ENCODE measurements around the gene HSPA12A. TPM values are rescaled to one million over a fixed set of nuclear protein-coding genes. Genes with fewer than 3 reads are reported as not detected.

HSPA12A gene
- 2.7 TPM for polyA plus RNA-seq (2013, experiment 1 of 2)
- 3.2 TPM for polyA plus RNA-seq (2013, experiment 2 of 2)

GRCh38 chr10:116742367-116743265 lies at the start of gene HSPA12A:
HSPA12A (minus strand) TSS chr10:116742566; CDS start chr10:116742469, 97 bp downstream.
- 0% methylated on average over 57 to 68 of the region's 114 CpGs for WGBS, 2 experiments (ENCODE audit: insufficient coverage in 2 of 2)
- no peak within 1 kb of the TSS for H3K27ac ChIP-seq (ENCODE audit: low read depth, low read length, severe bottlenecking)

GRCh38 chr10:116791241-116791640 lies 48.9 kb upstream of the HSPA12A start:
- Histone ChIP-seq H3K36me3 (ENCODE audit: control insufficient read depth, insufficient read depth, low read length) (no peaks in the 10 kb centered on the region), H3K27ac (ENCODE audit: low read depth, low read length, severe bottlenecking) (no peak overlapping the region), H3K9me3 (ENCODE audit: control insufficient read depth, low read length) (no peaks in the 10 kb centered on the region), H3K4me1 (ENCODE audit: control insufficient read depth, insufficient read depth, low read length, poor library complexity, severe bottlenecking) (no peaks in the 10 kb centered on the region), H3K4me3 (ENCODE audit: extremely low read depth, insufficient read depth, low read length, poor library complexity, severe bottlenecking) (no peak overlapping the region)
- WGBS, 2 experiments (ENCODE audit: insufficient coverage in 2 of 2), result no CpG with 5 or more reads among the region's 2 CpGs

More at GRCh38 chr10:116742367-116743265, at the start of gene HSPA12A:
- peak within 1 kb of the TSS; percentile 56 for H3K4me3 ChIP-seq (ENCODE audit: extremely low read depth, insufficient read depth, low read length, poor library complexity, severe bottlenecking)
- H3K9me3 ChIP-seq (ENCODE audit: control insufficient read depth, low read length), result no peaks in the 10 kb centered on the region
- no peaks in the 10 kb centered on the region for H3K4me1 ChIP-seq (ENCODE audit: control insufficient read depth, insufficient read depth, low read length, poor library complexity, severe bottlenecking)
- no peaks in the 10 kb centered on the region for H3K36me3 ChIP-seq (ENCODE audit: control insufficient read depth, insufficient read depth, low read length)

- Histone ChIP-seq H3K4me3 (ENCODE audit: extremely low read depth, insufficient read depth, low read length, poor library complexity, severe bottlenecking) (no peak overlapping the region), H3K4me1 (ENCODE audit: control insufficient read depth, insufficient read depth, low read length, poor library complexity, severe bottlenecking) (no peaks in the 10 kb centered on the region), H3K36me3 (ENCODE audit: control insufficient read depth, insufficient read depth, low read length) (no peaks in the 10 kb centered on the region), H3K27ac (ENCODE audit: low read depth, low read length, severe bottlenecking) (no peak overlapping the region), H3K9me3 (ENCODE audit: control insufficient read depth, low read length) (no peaks in the 10 kb centered on the region)
- WGBS, 2 experiments (ENCODE audit: insufficient coverage in 2 of 2), result 6 to 7% methylated on average over 27 to 28 of the region's 29 CpGs
Observed at GRCh38 chr10:116787893-116788665, 45.7 kb upstream of the HSPA12A start.

GRCh38 chr10:116787053-116787659 lies 44.8 kb upstream of the HSPA12A start:
- Histone ChIP-seq H3K27ac (ENCODE audit: low read depth, low read length, severe bottlenecking) (no peak overlapping the region), H3K4me3 (ENCODE audit: extremely low read depth, insufficient read depth, low read length, poor library complexity, severe bottlenecking) (no peak overlapping the region), H3K9me3 (ENCODE audit: control insufficient read depth, low read length) (no peaks in the 10 kb centered on the region), H3K36me3 (ENCODE audit: control insufficient read depth, insufficient read depth, low read length) (no peaks in the 10 kb centered on the region), H3K4me1 (ENCODE audit: control insufficient read depth, insufficient read depth, low read length, poor library complexity, severe bottlenecking) (no peaks in the 10 kb centered on the region)
- WGBS, 2 experiments (ENCODE audit: insufficient coverage in 2 of 2), result 63 to 89% methylated on average over 1 to 2 of the region's 8 CpGs

GRCh38 chr10:116785867-116786266 lies 43.5 kb upstream of the HSPA12A start:
- Histone ChIP-seq H3K36me3 (ENCODE audit: control insufficient read depth, insufficient read depth, low read length) (no peaks in the 10 kb centered on the region), H3K4me1 (ENCODE audit: control insufficient read depth, insufficient read depth, low read length, poor library complexity, severe bottlenecking) (no peaks in the 10 kb centered on the region), H3K27ac (ENCODE audit: low read depth, low read length, severe bottlenecking) (no peak overlapping the region), H3K9me3 (ENCODE audit: control insufficient read depth, low read length) (no peaks in the 10 kb centered on the region), H3K4me3 (ENCODE audit: extremely low read depth, insufficient read depth, low read length, poor library complexity, severe bottlenecking) (no peak overlapping the region)
- 87 to 93% methylated on average over 8 of the region's 8 CpGs for whole genome bisulfite sequencing, 2 experiments (ENCODE audit: insufficient coverage in 2 of 2)

GRCh38 chr10:116785282-116785681 lies 42.9 kb upstream of the HSPA12A start:
- 82 to 94% methylated on average over 8 to 11 of the region's 11 CpGs for WGBS, 2 experiments (ENCODE audit: insufficient coverage in 2 of 2)
- H3K36me3 ChIP-seq (ENCODE audit: control insufficient read depth, insufficient read depth, low read length), result no peaks in the 10 kb centered on the region

GRCh38 chr10:116784651-116785050 lies 42.3 kb upstream of the HSPA12A start:
- no peaks in the 10 kb centered on the region for H3K9me3 ChIP-seq (ENCODE audit: control insufficient read depth, low read length)
- H3K27ac ChIP-seq (ENCODE audit: low read depth, low read length, severe bottlenecking), result no peak overlapping the region
- no peak overlapping the region for H3K4me3 ChIP-seq (ENCODE audit: extremely low read depth, insufficient read depth, low read length, poor library complexity, severe bottlenecking)
- 86 to 90% methylated on average over 7 of the region's 7 CpGs for WGBS, 2 experiments (ENCODE audit: insufficient coverage in 2 of 2)
- H3K4me1 ChIP-seq (ENCODE audit: control insufficient read depth, insufficient read depth, low read length, poor library complexity, severe bottlenecking), result no peaks in the 10 kb centered on the region
- H3K36me3 ChIP-seq (ENCODE audit: control insufficient read depth, insufficient read depth, low read length), result no peaks in the 10 kb centered on the region

More at GRCh38 chr10:116785282-116785681, 42.9 kb upstream of the HSPA12A start:
- H3K4me3 ChIP-seq (ENCODE audit: extremely low read depth, insufficient read depth, low read length, poor library complexity, severe bottlenecking), result no peak overlapping the region
- no peaks in the 10 kb centered on the region for H3K9me3 ChIP-seq (ENCODE audit: control insufficient read depth, low read length)
- H3K4me1 ChIP-seq (ENCODE audit: control insufficient read depth, insufficient read depth, low read length, poor library complexity, severe bottlenecking), result no peaks in the 10 kb centered on the region
- H3K27ac ChIP-seq (ENCODE audit: low read depth, low read length, severe bottlenecking), result no peak overlapping the region

- no peak overlapping the region for H3K4me3 ChIP-seq (ENCODE audit: extremely low read depth, insufficient read depth, low read length, poor library complexity, severe bottlenecking)
- no peaks in the 10 kb centered on the region for H3K36me3 ChIP-seq (ENCODE audit: control insufficient read depth, insufficient read depth, low read length)
- H3K27ac ChIP-seq (ENCODE audit: low read depth, low read length, severe bottlenecking), result no peak overlapping the region
- H3K4me1 ChIP-seq (ENCODE audit: control insufficient read depth, insufficient read depth, low read length, poor library complexity, severe bottlenecking), result no peaks in the 10 kb centered on the region
- no peaks in the 10 kb centered on the region for H3K9me3 ChIP-seq (ENCODE audit: control insufficient read depth, low read length)
- WGBS, 2 experiments (ENCODE audit: insufficient coverage in 2 of 2), result 97 to 98% methylated on average over 3 of the region's 3 CpGs
Observed at GRCh38 chr10:116784035-116784434, 41.7 kb upstream of the HSPA12A start.

- 77 to 86% methylated on average over 11 of the region's 13 CpGs for WGBS, 2 experiments (ENCODE audit: insufficient coverage in 2 of 2)
- Histone ChIP-seq H3K9me3 (ENCODE audit: control insufficient read depth, low read length) (no peaks in the 10 kb centered on the region), H3K4me1 (ENCODE audit: control insufficient read depth, insufficient read depth, low read length, poor library complexity, severe bottlenecking) (no peaks in the 10 kb centered on the region), H3K4me3 (ENCODE audit: extremely low read depth, insufficient read depth, low read length, poor library complexity, severe bottlenecking) (no peak overlapping the region), H3K27ac (ENCODE audit: low read depth, low read length, severe bottlenecking) (no peak overlapping the region), H3K36me3 (ENCODE audit: control insufficient read depth, insufficient read depth, low read length) (no peaks in the 10 kb centered on the region)
Observed at GRCh38 chr10:116783011-116783655, 40.8 kb upstream of the HSPA12A start.

GRCh38 chr10:116781370-116781884 lies 39.1 kb upstream of the HSPA12A start:
- H3K36me3 ChIP-seq (ENCODE audit: control insufficient read depth, insufficient read depth, low read length), result no peaks in the 10 kb centered on the region
- H3K9me3 ChIP-seq (ENCODE audit: control insufficient read depth, low read length), result no peaks in the 10 kb centered on the region
- no peak overlapping the region for H3K4me3 ChIP-seq (ENCODE audit: extremely low read depth, insufficient read depth, low read length, poor library complexity, severe bottlenecking)
- H3K4me1 ChIP-seq (ENCODE audit: control insufficient read depth, insufficient read depth, low read length, poor library complexity, severe bottlenecking), result no peaks in the 10 kb centered on the region
- H3K27ac ChIP-seq (ENCODE audit: low read depth, low read length, severe bottlenecking), result no peak overlapping the region
- WGBS, 2 experiments (ENCODE audit: insufficient coverage in 2 of 2), result 17% methylated on average over 1 of the region's 7 CpGs; no CpG with 5 or more reads in 1 of the 2 experiments

Measured in mesodermal cell (in vitro differentiated cells).